ENCODE measurements around the gene ABL1. TPM values are rescaled to one million over a fixed set of nuclear protein-coding genes. Genes with fewer than 3 reads are reported as not detected.

The ABL1 gene
- total RNA-seq, 2 experiments from 2014 or later, result 30.8 to 31.4 TPM

GRCh38 chr9:130862217-130862616 lies 27.2 kb downstream of the ABL1 start:
- Mint-ChIP-seq H3K9me3 (no peaks in the 10 kb centered on the region), H3K4me3 (no peak overlapping the region), H3K4me1 (no peaks in the 10 kb centered on the region), H3K36me3 (ENCODE audit: low read depth) (no peaks in the 10 kb centered on the region), H3K27ac (no peak overlapping the region), H3K27me3 (no peaks in the 10 kb centered on the region)
- no peak for DNase-seq
- ChIA-PET POLR2A (no interaction called here), CTCF (interaction anchor here (0.6 to 1.7 kb wide), 6 partner anchors 8 to 161 kb away, joined by 3 to 8 read pairs (median 4); no protein-coding TSS in a partner anchor)

- ChIA-PET POLR2A (no interaction called here), CTCF (interaction anchor here (0.6 to 1.7 kb wide), 6 partner anchors 8 to 161 kb away, joined by 3 to 8 read pairs (median 4); no protein-coding TSS in a partner anchor)
- Mint-ChIP-seq H3K4me1 (no peaks in the 10 kb centered on the region), H3K9me3 (no peaks in the 10 kb centered on the region), H3K36me3 (ENCODE audit: low read depth) (no peaks in the 10 kb centered on the region), H3K27ac (no peak overlapping the region), H3K4me3 (no peak overlapping the region), H3K27me3 (no peaks in the 10 kb centered on the region)
- no peak for DNase-seq
Observed at GRCh38 chr9:130862747-130863146, 27.7 kb downstream of the ABL1 start.

GRCh38 chr9:130864541-130864940 lies 29.5 kb downstream of the ABL1 start:
- H3K27me3 Mint-ChIP-seq, result no peaks in the 10 kb centered on the region
- no peak for DNase-seq
- no peak overlapping the region for H3K4me3 Mint-ChIP-seq
- H3K27ac Mint-ChIP-seq, result no peak overlapping the region
- H3K4me1 Mint-ChIP-seq, result no peaks in the 10 kb centered on the region
- POLR2A ChIA-PET, result no interaction called here
- CTCF ChIA-PET, result interaction anchor here (0.6 to 5.6 kb wide), 9 partner anchors 11 to 183 kb away, joined by 3 to 44 read pairs (median 4); no protein-coding TSS in a partner anchor
- H3K9me3 Mint-ChIP-seq, result no peaks in the 10 kb centered on the region
- H3K36me3 Mint-ChIP-seq (ENCODE audit: low read depth), result no peaks in the 10 kb centered on the region

GRCh38 chr9:130865921-130866320 lies 30.9 kb downstream of the ABL1 start:
- no peaks in the 10 kb centered on the region for H3K27me3 Mint-ChIP-seq
- POLR2A ChIA-PET, result interaction anchor here (0.5 kb wide), 1 partner anchor 409 kb away, joined by 3 read pairs; no protein-coding TSS in a partner anchor

GRCh38 chr9:130866474-130866965 lies 31.5 kb downstream of the ABL1 start:
- CTCF ChIA-PET, result interaction anchor here (0.8 to 5.6 kb wide), 16 partner anchors 10 to 180 kb away, joined by 3 to 44 read pairs (median 4); partner anchors contain the start of gene EXOSC2
- Mint-ChIP-seq H3K27ac (no peak overlapping the region), H3K9me3 (no peaks in the 10 kb centered on the region), H3K4me3 (no peak overlapping the region), H3K36me3 (ENCODE audit: low read depth) (no peaks in the 10 kb centered on the region), H3K27me3 (no peaks in the 10 kb centered on the region), H3K4me1 (no peaks in the 10 kb centered on the region)
- peak; percentile 58 for DNase-seq
- POLR2A ChIA-PET, result interaction anchor here (0.5 kb wide), 1 partner anchor 410 kb away, joined by 3 read pairs; no protein-coding TSS in a partner anchor

More at GRCh38 chr9:130865921-130866320, 30.9 kb downstream of the ABL1 start:
- Mint-ChIP-seq H3K36me3 (ENCODE audit: low read depth) (no peaks in the 10 kb centered on the region), H3K27ac (no peak overlapping the region), H3K4me3 (no peak overlapping the region), H3K4me1 (no peaks in the 10 kb centered on the region), H3K9me3 (no peaks in the 10 kb centered on the region)
- no peak for DNase-seq
- CTCF ChIA-PET, result interaction anchor here (0.6 to 5.6 kb wide), 19 partner anchors 11 to 1015 kb away, joined by 3 to 44 read pairs (median 4); partner anchors contain the start of gene EXOSC2

GRCh38 chr9:130867556-130867955 lies 32.5 kb downstream of the ABL1 start:
- ChIA-PET CTCF (interaction anchor here (0.6 to 5.6 kb wide), 11 partner anchors 13 to 698 kb away, joined by 3 to 44 read pairs (median 4); no protein-coding TSS in a partner anchor), POLR2A (no interaction called here)
- no peaks in the 10 kb centered on the region for H3K9me3 Mint-ChIP-seq
- H3K4me1 Mint-ChIP-seq, result no peaks in the 10 kb centered on the region
- no peaks in the 10 kb centered on the region for H3K27me3 Mint-ChIP-seq
- no peak overlapping the region for H3K4me3 Mint-ChIP-seq
- DNase-seq, result no peak
- H3K27ac Mint-ChIP-seq, result no peak overlapping the region
- no peaks in the 10 kb centered on the region for H3K36me3 Mint-ChIP-seq (ENCODE audit: low read depth)

- Mint-ChIP-seq H3K36me3 (ENCODE audit: low read depth) (peaks cover 4% of the 10 kb centered on the region), H3K9me3 (no peaks in the 10 kb centered on the region), H3K27ac (no peak overlapping the region), H3K4me3 (no peak overlapping the region), H3K4me1 (no peaks in the 10 kb centered on the region), H3K27me3 (no peaks in the 10 kb centered on the region)
- no peak for DNase-seq
- CTCF ChIA-PET, result interaction anchor here (0.7 to 5.6 kb wide), 7 partner anchors 13 to 276 kb away, joined by 3 to 44 read pairs (median 4); no protein-coding TSS in a partner anchor
- POLR2A ChIA-PET, result no interaction called here
Observed at GRCh38 chr9:130868230-130868629, 33.2 kb downstream of the ABL1 start.

GRCh38 chr9:130869250-130869649 lies 34.2 kb downstream of the ABL1 start:
- ChIA-PET CTCF (interaction anchor here (0.9 to 5.6 kb wide), 10 partner anchors 28 to 226 kb away, joined by 3 to 44 read pairs (median 4); no protein-coding TSS in a partner anchor), POLR2A (no interaction called here)
- H3K27me3 Mint-ChIP-seq, result no peaks in the 10 kb centered on the region
- no peaks in the 10 kb centered on the region for H3K4me1 Mint-ChIP-seq
- no peak overlapping the region for H3K4me3 Mint-ChIP-seq
- H3K27ac Mint-ChIP-seq, result no peak overlapping the region
- no peak for DNase-seq
- H3K9me3 Mint-ChIP-seq, result no peaks in the 10 kb centered on the region
- H3K36me3 Mint-ChIP-seq (ENCODE audit: low read depth), result peaks cover 4% of the 10 kb centered on the region

GRCh38 chr9:130870491-130871381 lies 35.7 kb downstream of the ABL1 start:
- ChIA-PET CTCF (interaction anchor here (0.7 to 2.2 kb wide), 10 partner anchors 8 to 224 kb away, joined by 3 to 19 read pairs (median 4); no protein-coding TSS in a partner anchor), POLR2A (no interaction called here)
- Mint-ChIP-seq H3K9me3 (no peaks in the 10 kb centered on the region), H3K36me3 (ENCODE audit: low read depth) (peaks cover 7% of the 10 kb centered on the region), H3K4me1 (no peaks in the 10 kb centered on the region), H3K27ac (no peak overlapping the region), H3K4me3 (no peak overlapping the region), H3K27me3 (no peaks in the 10 kb centered on the region)
- DNase-seq, result no peak

- peaks cover 7% of the 10 kb centered on the region for H3K36me3 Mint-ChIP-seq (ENCODE audit: low read depth)
- ChIA-PET POLR2A (no interaction called here), CTCF (interaction anchor here (1.0 to 1.1 kb wide), 3 partner anchors 9 to 175 kb away, joined by 3 read pairs; no protein-coding TSS in a partner anchor)
- no peak for DNase-seq
- H3K27ac Mint-ChIP-seq, result no peak overlapping the region
- H3K9me3 Mint-ChIP-seq, result no peaks in the 10 kb centered on the region
- no peaks in the 10 kb centered on the region for H3K4me1 Mint-ChIP-seq
- H3K4me3 Mint-ChIP-seq, result no peak overlapping the region
- H3K27me3 Mint-ChIP-seq, result no peaks in the 10 kb centered on the region
Observed at GRCh38 chr9:130871395-130872062, 36.5 kb downstream of the ABL1 start.

GRCh38 chr9:130872093-130872492 lies 37.0 kb downstream of the ABL1 start:
- DNase-seq, result no peak
- CTCF ChIA-PET, result interaction anchor here (1.0 to 1.1 kb wide), 3 partner anchors 9 to 174 kb away, joined by 3 read pairs; no protein-coding TSS in a partner anchor
- Mint-ChIP-seq H3K4me1 (no peaks in the 10 kb centered on the region), H3K9me3 (no peaks in the 10 kb centered on the region), H3K27ac (no peak overlapping the region), H3K4me3 (no peak overlapping the region), H3K36me3 (ENCODE audit: low read depth) (peaks cover 7% of the 10 kb centered on the region), H3K27me3 (no peaks in the 10 kb centered on the region)
- POLR2A ChIA-PET, result no interaction called here

GRCh38 chr9:130872508-130872907 lies 37.5 kb downstream of the ABL1 start:
- Mint-ChIP-seq H3K9me3 (no peaks in the 10 kb centered on the region), H3K4me3 (no peak overlapping the region), H3K36me3 (ENCODE audit: low read depth) (peaks cover 7% of the 10 kb centered on the region), H3K4me1 (no peaks in the 10 kb centered on the region), H3K27me3 (no peaks in the 10 kb centered on the region), H3K27ac (no peak overlapping the region)
- ChIA-PET CTCF (interaction anchor here (1.1 kb wide), 1 partner anchor 8 kb away, joined by 3 read pairs; no protein-coding TSS in a partner anchor), POLR2A (no interaction called here)
- DNase-seq, result no peak

All from activated CD4-positive, alpha-beta memory T cell treated with anti-CD3 and anti-CD28 coated beads, Interleukin-2, amount 10 ng/mL, durations not matched to agents 7 days and 5 days (primary cell).